Right lobe of liver (tissue), 4 donors: ENCODE measurements around the gene NCOA1.

Experiments used
- POLR2A ChIP-seq: fragments of 450-650 bp; IDR thresholded peaks from one replicate; pipeline ENCODE4 v1.6.1; 2017; ENCODE audit warnings: antibody characterized with exemption, mild to moderate bottlenecking
- TF ChIP-seq, protein P1 (sequence below), 4 donors: fragments of 200-600 bp in 3 of 4; fragments of 450-650 bp in 1 of 4; IDR thresholded peaks; one replicate each; pipeline versions ENCODE4 v1.5.1 to v1.8.0; 2016 to 2022; ENCODE audit warnings: antibody characterized with exemption in 4 of 4, mild to moderate bottlenecking in 2 of 4
- donor health status: DM: no; HTN: no; CAD: no.
- donor health status: DM: no; HTN: no; CAD: no.
- donor health status: DM: no; HTN: yes; CAD: no.

DNA sequence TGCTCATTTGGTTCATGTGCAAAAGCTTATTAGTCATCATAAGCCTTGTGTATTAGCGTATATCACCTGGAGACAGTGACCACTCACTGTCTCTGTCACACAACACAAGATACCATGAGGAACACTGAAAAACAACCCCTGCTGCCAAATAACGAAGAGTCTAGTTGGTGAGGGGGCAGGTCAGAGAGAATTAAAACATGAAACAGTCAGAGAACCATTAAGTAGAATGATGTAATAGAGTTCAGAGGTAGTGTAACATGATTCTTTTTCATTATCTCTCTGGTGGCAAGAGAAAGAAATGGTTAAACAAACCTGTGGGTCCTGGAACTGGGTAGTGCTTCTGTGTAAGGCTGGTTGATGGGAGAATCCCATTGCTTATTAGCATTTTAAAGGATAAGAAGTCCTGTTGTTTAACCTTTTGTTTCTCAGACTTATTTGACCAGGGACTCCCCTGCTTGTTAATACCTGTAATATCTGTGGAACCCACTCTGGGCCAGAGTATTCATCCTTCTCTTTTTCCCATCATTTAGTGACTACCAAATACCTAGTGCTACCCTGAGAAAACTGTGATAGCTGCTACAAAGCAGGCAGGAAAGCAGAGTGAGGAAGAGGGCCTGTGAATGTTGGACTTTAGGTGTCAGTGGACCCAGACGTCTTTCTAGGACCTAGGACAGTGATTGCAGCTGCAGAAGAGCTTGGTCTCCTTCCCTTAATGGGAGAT is 264.1 kb downstream of the NCOA1 start:
- TF ChIP-seq POLR2A, result no peak
- TF ChIP-seq, protein P1, sequence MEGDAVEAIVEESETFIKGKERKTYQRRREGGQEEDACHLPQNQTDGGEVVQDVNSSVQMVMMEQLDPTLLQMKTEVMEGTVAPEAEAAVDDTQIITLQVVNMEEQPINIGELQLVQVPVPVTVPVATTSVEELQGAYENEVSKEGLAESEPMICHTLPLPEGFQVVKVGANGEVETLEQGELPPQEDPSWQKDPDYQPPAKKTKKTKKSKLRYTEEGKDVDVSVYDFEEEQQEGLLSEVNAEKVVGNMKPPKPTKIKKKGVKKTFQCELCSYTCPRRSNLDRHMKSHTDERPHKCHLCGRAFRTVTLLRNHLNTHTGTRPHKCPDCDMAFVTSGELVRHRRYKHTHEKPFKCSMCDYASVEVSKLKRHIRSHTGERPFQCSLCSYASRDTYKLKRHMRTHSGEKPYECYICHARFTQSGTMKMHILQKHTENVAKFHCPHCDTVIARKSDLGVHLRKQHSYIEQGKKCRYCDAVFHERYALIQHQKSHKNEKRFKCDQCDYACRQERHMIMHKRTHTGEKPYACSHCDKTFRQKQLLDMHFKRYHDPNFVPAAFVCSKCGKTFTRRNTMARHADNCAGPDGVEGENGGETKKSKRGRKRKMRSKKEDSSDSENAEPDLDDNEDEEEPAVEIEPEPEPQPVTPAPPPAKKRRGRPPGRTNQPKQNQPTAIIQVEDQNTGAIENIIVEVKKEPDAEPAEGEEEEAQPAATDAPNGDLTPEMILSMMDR (IDR thresholded peaks at IDR 0.05), result no peak
